GM19025 (cell line): ENCODE measurements around the gene CDK13.

Experiments
- ATAC-seq: cut with Tn5 transposase; IDR thresholded peaks from one replicate; pipeline ENCODE4 v1.9.1; 2021; ENCODE audit warnings: mild to moderate bottlenecking, low read depth, moderate library complexity; ENCODE audit not compliant: unreplicated experiment

Gene CDK13

DNA sequence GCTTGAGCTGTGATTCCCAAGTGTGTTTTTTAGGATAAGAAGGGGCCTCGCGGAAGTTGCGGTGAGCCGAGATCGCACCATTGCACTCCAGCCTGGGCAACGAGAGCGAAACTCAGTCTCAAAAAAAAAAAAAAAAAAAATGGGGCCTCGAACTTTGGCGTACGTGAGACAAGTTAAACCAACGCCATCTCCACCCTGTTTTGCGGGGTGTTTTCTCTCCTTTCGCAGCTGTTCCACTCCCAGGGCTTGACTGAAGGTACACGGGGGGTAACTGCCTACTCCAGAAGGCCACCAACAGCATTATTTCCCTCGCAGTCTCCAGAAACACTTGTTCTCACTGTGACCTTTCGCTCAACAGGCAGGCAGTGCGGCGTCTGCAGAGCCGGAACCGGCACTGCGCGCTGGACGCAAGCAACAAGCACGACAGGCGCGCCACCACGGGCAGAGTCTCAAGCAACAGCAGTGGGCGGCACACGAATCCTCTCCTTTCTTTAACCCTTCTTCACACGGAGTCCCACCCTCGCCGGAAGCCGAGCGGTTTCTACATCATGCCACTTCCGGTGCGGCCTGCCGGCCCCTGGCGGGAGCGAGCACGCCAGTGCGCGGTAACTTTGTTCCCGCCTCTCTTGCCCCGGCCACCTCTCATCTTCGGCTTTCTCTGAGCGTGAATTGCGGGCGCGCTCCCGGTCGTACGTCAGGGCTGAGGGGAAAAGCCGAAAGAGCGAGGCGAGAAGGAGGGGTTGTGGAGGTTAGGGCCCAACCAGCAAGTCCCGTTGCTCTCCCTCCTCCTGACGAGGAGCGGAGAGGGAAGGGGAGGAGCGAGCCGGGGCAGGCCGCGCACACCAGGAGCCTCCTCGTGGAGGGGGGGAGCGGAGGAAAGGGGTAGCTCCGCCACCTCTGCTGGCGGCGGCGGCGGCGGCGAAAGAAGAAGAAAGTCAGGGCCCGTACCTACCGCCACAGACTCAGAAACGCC, 814 bp upstream of the CDK13 start:
- peak; percentile 62 for ATAC-seq

DNA sequence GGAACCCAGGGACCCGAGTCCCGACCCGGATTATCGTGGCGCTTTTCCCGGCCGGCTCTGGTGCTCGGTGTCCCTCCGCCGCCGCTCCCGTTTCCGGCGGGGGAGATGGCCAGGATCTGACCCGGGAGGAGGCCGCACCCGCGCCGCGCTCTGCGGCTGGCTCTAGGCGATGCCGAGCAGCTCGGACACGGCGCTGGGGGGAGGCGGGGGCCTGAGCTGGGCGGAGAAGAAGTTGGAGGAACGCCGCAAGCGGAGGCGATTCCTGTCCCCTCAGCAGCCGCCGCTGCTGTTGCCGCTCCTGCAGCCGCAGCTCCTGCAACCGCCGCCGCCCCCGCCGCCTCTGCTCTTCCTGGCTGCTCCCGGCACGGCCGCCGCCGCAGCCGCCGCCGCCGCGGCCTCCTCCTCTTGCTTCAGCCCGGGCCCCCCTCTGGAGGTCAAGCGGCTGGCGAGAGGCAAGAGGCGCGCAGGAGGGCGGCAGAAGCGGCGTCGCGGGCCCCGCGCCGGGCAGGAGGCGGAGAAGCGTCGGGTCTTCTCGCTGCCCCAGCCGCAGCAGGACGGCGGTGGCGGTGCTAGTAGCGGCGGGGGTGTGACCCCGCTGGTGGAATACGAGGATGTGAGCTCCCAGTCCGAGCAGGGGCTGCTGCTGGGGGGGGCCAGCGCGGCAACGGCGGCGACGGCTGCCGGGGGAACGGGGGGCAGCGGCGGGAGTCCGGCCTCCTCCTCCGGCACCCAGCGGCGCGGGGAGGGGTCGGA, 593 bp downstream of the CDK13 start:
- ATAC-seq: no peak

DNA sequence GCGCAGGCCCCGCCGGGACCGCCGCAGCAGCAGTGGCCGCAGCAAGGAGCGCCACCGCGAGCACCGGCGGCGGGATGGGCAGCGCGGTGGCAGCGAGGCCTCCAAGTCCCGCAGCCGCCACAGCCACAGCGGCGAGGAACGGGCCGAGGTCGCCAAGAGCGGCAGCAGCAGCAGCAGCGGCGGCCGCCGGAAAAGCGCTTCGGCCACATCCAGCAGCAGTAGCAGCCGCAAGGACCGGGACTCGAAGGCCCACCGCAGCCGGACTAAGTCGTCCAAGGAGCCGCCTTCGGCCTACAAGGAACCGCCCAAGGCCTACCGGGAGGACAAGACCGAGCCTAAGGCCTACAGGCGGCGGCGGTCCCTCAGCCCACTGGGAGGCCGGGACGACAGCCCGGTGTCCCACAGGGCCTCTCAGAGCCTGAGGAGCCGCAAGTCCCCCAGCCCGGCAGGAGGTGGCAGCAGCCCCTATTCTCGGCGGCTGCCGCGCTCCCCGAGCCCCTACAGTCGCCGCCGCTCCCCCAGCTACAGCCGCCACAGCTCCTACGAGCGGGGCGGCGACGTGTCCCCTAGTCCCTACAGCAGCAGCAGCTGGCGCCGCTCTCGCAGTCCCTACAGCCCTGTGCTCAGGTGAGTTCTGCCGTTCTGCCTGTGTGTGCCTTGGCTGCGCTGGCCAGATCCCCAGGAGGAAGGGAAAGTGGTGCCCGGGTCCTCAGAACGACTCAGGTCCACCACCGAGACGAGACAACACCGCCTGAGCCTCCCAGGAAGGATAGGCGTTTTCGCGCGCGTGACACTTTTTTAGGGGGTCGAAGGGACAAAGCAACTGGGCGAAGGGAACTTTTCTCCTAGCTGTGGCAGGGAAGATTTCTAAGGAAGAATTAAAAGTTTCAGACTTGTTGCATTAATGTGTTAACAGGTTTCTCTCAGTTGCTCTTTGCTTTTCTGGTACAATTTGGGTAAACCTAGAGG, 1.5 kb downstream of the CDK13 start:
- peak; percentile 14 for ATAC-seq

DNA sequence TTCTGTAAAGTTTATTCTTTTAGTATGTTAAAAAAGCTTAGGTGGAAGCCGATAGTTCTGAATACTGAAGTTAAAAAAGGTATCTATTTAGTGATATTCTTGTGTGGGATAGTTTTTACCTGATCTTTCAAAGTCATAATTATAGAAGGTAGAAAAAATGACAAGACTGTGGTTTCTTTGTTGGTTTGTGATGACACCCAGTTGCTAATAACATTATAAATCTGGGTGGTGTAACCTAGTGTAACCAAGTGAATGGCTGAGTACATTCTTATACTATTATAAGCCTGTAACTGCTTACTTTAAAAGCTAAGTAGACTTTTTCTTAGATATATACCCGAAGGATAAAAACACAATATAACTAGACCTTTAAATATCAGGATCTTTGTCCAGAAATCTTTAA, 2.3 kb downstream of the CDK13 start:
- ATAC-seq: no peak

DNA sequence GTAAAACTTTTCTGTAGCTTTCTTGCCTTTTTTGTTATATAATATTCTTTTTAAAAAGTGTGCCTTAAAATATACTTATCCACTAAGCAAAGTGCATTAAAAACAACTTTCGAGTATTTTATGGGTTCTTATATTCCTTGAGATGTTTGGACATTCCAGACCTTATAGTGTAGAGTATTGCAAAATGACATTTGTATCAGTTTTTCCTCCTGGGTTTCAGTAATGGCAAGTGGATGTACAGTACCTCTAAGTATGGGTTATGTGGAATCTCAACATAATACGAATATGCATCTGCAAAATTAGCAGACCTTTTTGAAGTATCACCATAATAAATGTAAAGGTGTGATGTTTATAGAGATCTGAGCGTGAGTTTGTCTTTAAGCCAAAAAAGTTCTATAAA, 2.7 kb downstream of the CDK13 start:
- no peak for ATAC-seq

DNA sequence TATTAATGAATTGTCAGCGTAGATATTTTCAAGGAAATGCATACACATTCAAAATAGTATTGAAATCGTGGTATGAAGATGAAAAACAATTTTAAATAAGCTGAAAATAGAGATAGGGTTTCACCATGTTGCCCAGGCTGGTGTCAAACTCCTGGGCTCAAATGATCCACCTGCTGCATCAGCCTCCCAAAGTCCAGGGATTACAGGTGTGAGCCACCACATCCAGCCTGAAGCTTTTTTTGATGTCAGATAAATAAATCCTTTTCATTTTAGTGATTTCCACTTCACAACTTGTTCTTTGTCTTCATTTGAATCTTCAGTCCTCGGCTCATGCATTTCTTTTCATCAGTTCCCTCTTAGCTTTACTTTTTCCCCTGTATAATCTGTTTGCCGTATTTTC, 4.6 kb downstream of the CDK13 start:
- ATAC-seq: no peak

DNA sequence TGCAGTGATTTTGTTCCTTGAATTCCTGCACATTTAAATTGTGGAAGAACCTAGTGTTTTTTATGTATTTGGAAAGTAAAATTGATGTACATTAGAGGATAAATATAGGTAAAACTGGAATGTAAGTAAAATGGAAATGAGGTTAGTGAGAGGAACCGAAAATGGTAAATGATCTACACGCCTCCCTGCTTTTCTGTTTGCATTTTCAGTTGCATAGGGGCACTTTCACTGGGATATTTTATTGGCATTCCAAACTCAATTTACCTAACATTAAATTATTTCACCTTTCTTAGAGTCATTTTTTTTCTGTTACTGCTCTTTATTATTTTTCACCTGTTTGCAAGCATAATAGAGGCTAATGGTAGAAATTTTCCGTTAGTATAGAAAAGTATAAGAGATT, 8.0 kb downstream of the CDK13 start:
- ATAC-seq: no peak

DNA sequence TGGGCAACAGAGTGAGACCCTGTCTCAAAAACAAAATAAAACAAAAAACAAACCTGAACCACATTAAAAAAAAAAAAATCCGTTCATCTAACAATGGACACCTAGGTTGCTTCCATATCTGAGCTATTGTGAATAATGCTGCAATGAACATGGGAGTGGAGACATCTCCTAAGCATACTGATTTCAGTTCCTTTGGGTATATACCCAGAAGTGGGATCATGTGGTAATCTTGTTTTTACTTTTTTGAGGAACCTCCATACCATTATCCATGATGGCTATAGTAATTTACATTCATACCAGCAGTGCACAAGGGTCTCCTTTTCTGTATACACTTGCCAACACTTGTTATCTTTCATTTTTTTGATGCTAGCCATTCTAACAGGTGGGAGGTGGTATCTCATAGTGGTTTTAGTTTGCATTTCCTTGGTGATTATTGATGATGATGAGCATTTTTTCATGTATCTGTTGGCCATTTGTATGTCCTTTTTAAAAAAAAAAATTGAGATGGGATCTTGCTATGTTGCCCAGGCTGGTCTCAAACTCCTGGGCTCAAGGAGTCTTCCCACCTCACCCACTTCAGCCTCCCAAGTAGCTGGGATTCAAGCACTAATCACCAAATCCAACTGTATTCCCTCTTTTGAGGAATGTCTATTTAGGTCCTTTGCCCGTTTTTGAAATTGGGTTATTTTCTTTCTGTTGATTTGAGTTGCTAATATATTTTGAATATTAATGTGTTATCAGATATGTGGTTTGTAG, 17.5 kb downstream of the CDK13 start:
- ATAC-seq: no peak

DNA sequence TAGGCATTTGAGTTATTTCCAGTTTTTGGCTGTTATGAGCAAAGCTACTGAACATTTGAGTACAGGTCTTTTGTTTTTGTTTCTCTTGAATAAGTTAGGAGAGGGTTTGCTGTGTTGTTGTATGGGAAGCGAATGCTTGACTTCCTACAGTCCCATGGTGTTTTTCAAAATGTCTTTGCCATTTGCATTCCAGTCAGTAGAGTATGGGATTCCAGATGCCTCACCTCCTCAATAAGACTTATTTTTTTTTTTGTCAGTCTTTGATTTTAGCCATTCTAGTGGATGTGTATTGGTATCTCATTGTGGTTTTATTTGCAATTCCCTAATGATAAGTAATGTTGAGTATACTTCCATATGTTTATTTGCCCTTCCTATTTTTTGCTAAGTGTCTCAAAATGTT, 19.4 kb downstream of the CDK13 start:
- ATAC-seq: no peak

DNA sequence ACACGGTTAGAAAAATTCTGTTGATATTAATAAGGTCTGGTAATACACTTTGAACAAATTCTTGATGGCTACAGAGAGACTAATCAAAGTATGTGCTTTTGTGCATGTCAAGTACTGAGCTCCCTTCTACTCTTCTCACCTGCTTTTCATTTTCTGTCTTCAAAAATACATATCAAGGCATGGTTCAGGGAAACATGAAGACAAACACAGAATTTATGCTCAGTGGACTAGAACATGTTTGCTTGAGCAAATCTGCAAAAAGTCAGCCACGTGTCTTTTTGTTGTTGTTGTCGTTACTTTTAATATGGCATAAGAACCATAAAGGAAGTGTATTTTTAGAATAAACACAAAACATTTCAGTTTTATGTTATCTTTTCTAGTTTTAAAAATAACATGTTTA, 21.9 kb downstream of the CDK13 start:
- no peak for ATAC-seq

DNA sequence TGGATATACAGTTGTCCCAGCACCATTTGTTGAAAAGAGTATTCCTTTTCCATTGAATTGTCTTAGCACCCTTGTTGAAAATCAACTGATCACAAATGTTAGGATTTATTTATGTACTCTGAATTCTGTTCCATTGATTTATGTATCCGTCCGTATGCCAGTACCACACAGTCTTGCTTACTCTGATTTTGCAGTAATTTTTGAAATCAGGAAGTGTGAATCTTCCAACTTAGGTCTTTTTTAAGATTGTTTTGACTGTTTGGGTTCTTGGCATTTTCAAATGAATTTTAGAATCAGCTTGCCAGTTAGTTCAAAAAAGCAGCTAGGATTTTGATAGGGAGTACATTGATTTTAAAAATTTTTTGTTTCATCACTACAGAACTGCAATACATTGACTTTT, 23.7 kb downstream of the CDK13 start:
- no peak for ATAC-seq

DNA sequence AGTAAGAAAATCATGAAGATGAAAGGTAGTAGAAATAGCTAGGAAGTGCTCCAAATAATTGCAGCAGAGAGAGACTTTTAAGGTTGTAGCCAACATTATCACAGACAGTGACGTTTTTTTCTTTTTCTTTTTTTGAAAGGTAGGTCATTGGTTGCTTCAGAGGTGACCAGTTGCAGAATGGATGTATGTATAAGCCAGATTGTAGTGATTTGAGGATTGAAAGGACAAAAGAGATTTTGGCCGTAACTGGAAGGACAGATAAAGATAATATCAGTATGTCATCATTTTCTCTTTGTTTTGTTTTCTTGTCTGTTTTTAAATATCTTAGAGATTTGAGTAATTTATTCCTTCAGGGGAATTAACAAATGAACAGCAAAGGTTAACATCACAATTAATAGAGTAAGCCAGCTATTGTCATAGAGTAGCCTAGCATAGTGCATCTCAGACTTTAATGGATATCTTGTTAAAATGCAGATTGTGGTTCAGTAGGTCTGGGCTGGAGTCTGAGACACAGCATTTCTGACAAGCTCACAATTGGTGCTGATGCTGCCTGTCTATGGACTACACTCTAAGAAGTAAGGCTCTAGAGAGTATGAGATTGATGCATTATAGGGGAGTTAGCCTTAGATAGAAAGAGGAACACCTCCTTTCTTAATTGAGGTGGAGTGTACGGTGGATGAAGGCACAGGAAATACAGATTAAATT, 28.3 kb downstream of the CDK13 start:
- ATAC-seq: no peak

DNA sequence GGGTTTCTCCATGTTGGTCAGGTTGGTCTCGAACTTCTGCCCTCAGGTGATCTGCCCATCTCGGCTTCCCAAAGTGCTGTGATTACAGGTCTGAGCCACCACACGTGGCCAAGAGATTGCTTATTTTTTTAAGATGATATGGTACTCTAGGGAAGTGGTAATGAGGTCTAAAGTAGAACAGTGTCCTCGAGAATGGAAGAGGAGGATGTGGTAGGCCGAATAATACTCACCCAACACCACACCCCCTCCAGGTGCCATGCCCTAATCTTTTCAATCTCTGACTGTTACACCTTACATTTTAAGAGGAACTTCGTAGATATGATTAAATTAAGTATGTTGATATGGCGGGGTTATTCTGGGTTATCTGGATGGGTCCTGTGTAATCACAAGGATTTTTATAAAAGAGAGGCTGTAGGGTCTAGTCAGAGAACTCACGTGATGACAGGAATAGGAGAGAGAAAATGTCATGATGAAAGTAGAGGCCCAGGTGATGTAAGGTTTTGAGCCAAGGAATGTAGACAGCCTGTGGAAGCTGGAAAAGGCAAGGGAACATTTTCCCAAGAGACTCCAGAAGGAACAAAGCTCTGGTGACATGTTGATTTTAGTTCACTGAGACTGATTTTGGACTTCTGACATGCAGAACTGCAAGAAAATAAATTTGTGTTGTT, 29.5 kb downstream of the CDK13 start:
- ATAC-seq: no peak

DNA sequence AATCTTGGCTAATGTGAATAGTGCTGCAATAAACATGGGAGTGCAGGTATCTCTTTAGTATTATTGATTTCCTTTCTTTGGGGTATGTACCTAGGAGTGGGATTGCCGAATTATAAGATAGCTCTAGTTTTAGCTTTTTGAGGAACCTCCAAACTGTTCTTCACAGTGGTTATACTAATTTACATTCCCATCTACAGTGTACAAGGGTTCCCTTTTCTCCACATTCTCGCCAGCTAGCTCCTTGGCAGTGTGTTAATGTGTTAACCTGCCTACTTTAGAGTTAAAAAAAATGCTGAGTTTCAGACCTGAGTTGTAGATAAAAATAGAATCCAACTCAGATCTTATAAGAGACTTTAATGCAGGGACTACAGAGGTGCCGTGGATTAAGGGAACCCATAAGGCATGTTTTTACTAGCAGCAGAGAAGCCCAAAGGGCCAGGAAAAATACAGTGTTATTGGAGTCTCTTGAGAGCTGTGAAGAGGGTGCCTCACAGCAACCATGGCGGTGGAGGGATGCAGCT, 35.4 kb downstream of the CDK13 start:
- ATAC-seq: no peak

DNA sequence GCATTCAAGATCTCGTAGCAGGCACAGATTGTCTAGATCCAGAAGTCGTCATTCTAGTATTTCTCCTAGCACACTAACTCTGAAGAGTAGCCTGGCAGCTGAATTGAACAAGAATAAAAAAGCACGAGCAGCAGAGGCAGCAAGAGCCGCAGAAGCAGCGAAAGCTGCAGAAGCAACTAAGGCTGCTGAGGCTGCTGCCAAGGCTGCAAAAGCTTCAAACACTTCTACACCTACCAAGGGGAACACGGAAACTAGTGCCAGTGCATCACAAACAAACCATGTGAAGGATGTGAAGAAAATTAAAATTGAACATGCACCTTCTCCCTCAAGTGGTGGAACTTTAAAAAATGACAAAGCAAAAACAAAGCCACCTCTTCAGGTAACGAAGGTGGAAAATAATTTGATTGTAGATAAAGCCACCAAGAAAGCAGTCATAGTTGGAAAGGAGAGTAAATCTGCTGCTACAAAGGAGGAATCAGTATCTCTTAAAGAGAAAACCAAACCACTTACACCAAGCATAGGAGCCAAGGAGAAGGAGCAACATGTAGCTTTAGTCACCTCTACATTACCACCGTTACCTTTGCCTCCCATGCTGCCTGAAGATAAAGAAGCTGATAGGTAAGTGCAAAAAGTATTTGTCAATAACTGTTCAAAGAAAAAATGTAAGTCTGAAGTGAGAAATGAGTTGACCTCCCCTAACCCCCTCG, 37.7 kb downstream of the CDK13 start:
- ATAC-seq: no peak

DNA sequence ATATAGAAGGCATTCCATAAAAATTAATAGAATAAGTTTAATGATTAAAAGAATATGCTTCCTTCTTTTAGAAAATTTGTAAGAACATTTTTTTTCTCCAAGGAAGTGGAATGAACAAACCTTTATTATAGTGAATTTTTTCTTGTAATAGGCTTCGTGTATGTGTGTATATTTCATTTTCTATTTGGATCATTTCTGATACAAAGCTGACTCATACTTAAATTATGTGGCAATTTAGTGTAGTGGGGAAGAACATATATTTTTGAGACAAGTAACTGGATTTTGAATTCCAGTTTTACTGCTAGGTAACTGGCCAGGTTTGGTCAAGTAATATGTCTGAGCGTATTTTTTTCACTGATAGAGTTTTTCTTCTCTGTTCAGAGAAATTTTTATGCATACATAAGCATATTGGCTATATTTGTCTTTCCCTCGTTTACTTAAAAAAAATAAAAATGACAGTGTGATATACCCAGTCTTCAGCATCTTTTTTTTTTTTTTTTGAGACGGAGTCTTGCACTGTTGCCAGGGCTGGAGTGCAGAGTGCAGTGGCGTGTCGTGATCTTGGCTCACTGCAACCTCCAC, 50.8 kb downstream of the CDK13 start:
- ATAC-seq: no peak

DNA sequence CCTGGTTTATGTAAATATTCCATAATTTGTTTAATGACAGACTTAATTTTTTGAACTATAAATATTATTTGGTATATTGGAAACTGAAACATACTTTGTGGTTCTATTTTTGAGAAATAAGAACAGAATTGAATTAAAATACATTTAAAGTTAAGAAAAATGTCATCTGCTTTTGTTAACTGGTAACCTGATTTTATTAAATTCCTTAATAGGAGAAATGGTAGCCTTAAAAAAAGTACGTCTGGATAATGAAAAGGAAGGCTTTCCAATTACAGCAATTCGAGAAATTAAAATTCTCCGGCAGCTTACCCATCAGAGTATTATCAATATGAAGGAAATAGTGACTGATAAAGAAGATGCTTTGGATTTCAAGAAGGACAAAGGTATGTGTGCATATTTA, 51.6 kb downstream of the CDK13 start:
- no peak for ATAC-seq

DNA sequence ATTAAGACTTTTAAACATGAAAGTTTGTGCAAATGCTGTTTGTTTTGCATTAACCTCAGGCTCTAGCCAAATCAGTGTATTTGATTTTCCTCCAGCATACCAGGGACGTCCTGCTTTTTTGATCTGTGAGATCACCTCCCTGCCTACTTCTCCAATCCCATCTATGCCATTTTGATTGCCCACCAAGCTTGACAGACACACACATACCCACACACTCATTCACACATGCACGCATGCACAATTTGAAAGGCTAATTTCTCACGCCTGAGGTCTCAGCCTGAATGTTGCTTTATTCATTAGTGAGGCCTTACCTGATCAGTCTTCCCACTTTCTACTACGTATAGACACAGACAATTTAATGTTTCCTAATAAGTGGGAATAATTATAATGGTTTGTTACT, 53.5 kb downstream of the CDK13 start:
- no peak for ATAC-seq
